GM23248 (cell line): ENCODE data around the gene EEF1AKMT2.

Source experiments
- EZH2 ChIP-seq: fragments of 200-600 bp; sonication (generic); IDR thresholded peaks from 2 replicates; pipeline ENCODE4 v1.6.1; 2018; ENCODE audit warnings: antibody characterized with exemption, mild to moderate bottlenecking; ENCODE audit not compliant: insufficient read depth, poor library complexity, severe bottlenecking
- EZH2phosphoT487 ChIP-seq: fragments of 200-600 bp; sonication (generic); IDR thresholded peaks from 2 replicates; pipeline ENCODE4 v1.6.1; 2018; ENCODE audit warnings: antibody characterized with exemption, moderate library complexity, mild to moderate bottlenecking, low read depth; ENCODE audit not compliant: insufficient read depth

GRCh38 chr10:124715439-124715838 lies 76.2 kb downstream of the EEF1AKMT2 start:
- no peak for TF ChIP-seq EZH2
- TF ChIP-seq EZH2phosphoT487: no peak
